DMS114 treated with DMSO at 0.1 percent for 48 hours (cell line): ENCODE results near the gene BLOC1S5.

ENCODE experiments used
- DNase-seq: peaks from one replicate; lab custom pipeline; 2025; ENCODE audit not compliant: unreplicated experiment; lab: John Stamatoyannopoulos, UW

Gene BLOC1S5

GRCh38 chr6:8082572-8082953, 18.4 kb upstream of the BLOC1S5 start:
- no peak for DNase-seq

DNA sequence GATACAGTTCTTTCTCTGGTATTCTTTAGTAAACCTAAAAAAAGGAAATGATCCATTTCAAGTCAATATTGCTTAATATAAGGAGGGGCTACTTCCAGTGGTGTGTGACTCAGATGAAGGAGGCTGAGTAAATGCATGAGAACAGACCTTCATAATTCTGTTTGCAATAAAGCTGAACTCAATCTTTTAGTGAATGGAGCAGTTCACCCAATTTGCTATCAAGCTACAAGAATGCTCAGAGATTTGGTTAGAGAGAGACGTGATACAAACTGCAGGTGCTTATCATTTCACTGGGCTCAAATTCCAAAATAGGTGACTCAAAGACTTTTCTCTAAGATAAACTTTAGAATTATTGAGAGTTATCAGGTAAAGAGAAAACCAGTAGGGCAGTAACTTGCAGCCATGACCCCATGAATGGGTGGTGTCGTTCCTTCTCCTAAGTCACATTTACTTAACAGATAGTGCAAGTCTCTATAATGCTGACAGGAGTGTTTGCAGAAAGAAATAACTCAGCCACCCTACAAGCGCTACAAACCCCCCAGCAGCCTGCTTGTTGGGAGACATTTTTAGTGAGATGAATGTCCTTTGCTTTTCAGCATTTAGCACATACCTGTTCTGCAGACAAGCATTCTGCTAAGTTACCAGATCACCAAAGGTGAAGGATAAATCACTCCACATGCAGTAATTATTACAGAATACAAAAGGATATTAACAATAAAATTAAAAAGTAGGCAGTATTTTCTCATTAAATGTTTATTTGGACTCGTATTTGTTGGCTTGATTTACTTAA, 16.4 kb upstream of the BLOC1S5 start:
- no peak for DNase-seq

GRCh38 chr6:8079126-8079525, 14.9 kb upstream of the BLOC1S5 start:
- no peak for DNase-seq

- DNase-seq = no peak
Observed at GRCh38 chr6:8077991-8078390, 13.8 kb upstream of the BLOC1S5 start.

- no peak for DNase-seq
Observed at GRCh38 chr6:8075704-8076103, 11.5 kb upstream of the BLOC1S5 start.

DNA sequence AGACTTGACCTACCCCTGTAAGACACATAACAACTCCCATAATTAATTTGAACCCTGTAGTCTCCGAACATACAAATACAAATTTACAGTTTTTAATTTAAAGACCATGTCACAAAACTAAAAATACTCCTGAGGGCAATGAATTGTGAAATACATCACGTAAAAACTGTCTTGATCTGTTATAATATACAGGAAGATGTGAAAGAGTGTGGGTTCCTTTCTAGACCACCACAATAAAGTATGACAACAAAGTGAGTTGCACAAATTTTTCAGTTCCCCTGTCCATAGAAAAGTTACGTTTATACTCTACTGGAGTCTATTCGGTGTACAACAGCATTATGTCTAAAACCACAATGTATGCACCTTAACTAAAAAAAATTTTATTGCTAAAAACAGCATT, 11.0 kb upstream of the BLOC1S5 start:
- DNase-seq = no peak

GRCh38 chr6:8074213-8074612, 10.0 kb upstream of the BLOC1S5 start:
- no peak for DNase-seq

- no peak for DNase-seq
Observed at GRCh38 chr6:8073758-8074157, 9.6 kb upstream of the BLOC1S5 start.

DNA sequence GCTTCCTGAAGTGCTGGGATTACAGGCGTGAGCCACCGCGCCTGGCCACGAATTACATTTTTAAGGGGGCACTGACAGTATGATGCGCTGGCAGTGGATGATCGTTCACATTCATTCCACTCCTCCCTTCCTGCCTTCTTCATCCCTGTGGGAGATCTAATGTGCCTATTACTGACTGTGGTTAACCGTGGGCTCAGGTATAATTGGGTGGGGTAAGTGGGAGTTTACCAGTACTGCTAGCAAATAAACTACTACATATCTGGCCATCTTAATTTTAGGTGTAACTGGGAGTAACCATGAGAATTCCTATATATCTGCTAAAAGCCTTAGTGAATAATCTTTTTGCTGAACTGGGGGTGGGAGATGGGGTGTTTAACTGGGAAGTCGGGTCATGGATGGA, 6.5 kb upstream of the BLOC1S5 start:
- DNase-seq = no peak

- no peak for DNase-seq
Observed at GRCh38 chr6:8069631-8070284, 5.6 kb upstream of the BLOC1S5 start.

GRCh38 chr6:8069151-8069550, 5.0 kb upstream of the BLOC1S5 start:
- DNase-seq = no peak

DNA sequence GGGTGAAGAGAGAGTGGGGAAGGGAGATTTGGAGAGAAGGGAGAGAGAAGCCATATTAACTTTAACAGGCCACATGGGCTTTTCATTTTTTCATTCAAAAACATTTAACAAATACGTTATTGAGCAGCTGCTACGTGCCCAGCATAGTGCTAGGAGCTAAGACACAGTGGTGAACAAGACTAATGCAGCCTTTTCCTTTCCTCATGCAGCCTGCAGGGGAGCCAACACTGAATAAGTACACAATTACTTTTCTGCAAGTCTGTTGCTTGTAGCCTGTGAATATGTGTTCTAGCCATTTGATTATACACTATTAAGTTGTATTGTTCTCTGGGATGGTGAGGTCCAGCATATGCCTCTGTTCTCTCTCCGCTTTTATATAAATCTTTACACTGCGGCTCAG, 1.9 kb upstream of the BLOC1S5 start:
- DNase-seq = peak; percentile 12

- DNase-seq = no peak
Observed at GRCh38 chr6:8065519-8065911, 1.3 kb upstream of the BLOC1S5 start.

GRCh38 chr6:8064638-8065518, 689 bp upstream of the BLOC1S5 start:
- no peak for DNase-seq

DNA sequence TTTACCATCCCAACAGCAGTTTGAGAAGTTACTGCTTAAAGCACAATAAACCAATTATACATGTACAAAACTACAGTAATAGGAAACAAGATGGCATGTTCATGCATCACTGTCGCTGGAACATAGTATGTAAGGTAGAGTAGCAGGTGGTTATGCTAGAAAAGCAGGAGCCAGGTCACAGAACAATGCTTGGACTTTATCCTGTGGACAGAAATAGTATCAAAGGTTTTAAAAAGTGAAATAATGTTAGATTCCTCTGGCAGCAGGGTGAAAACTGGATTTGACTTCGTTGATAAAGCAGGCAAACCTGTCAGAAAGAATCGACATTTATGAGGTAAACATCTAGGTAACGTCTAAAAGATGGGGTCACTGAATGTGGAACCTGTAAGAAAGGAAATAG, 2.5 kb downstream of the BLOC1S5 start:
- DNase-seq = no peak

- DNase-seq = no peak
Observed at GRCh38 chr6:8060346-8060745, 3.8 kb downstream of the BLOC1S5 start.

- DNase-seq = peak; percentile 19
Observed at GRCh38 chr6:8059129-8059528, 5.1 kb downstream of the BLOC1S5 start.

- DNase-seq = no peak
Observed at GRCh38 chr6:8057793-8058192, 6.4 kb downstream of the BLOC1S5 start.

- no peak for DNase-seq
Observed at GRCh38 chr6:8057263-8057662, 6.9 kb downstream of the BLOC1S5 start.

DNA sequence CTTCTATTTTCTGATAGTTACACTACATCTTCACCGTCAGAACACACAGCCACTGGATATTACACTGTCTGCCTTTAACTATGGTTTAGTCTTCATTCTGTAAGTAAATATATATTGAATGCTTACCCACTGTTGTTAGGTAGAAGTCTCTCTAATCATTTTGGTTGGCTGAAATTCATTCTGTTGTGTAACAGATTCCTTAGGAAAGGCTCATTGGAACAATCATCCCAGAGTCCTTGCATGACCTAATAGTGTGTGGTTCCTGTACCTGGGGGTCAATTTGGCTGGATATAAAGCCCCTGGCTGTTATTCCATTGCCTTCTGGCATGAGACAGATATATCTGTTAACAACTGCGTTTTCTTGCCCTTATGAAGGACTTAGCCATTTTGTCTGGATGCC, 9.9 kb downstream of the BLOC1S5 start:
- DNase-seq = no peak

DNA sequence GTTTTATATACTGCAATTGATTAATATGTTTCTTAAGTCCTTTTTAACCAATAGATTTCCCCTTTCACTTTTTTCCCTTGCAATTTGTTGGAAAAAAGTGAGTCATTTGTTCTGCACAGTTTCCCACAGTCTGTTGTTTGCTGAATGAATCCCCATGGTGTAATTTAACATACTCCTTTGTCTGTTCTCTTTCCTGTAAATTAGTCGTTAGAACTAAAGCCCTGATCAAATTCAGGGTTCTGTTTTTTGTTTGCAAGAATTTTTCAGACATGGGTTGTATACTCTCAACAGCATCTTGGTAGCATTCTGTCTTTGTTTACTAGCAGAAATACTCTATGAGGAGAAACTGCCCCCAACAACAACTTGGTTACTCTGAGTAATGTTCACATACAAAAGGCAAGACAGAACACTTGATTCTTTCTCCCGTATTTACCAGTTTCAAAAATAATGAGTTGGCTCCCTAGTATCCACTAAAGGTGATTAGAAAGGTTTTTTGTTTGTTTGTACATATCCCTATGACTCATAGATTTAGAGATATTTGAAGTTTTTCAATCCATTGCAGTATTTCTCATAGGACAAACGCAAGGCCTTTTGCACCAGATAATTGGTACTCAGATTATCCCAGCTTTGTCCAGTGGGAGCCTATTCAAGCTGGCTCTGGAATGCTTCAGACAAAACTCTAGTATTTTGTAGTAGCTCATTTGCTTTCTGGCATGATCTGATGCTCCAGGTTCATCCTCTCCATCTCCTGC, 16.5 kb downstream of the BLOC1S5 start:
- no peak for DNase-seq
